NCI-H128 (cell line): ENCODE measurements around the gene CEACAM5.

Experiments
- DNase-seq: peaks from one replicate; lab custom pipeline; 2025; ENCODE audit not compliant: unreplicated experiment; lab: John Stamatoyannopoulos, UW

CEACAM5 gene

DNA sequence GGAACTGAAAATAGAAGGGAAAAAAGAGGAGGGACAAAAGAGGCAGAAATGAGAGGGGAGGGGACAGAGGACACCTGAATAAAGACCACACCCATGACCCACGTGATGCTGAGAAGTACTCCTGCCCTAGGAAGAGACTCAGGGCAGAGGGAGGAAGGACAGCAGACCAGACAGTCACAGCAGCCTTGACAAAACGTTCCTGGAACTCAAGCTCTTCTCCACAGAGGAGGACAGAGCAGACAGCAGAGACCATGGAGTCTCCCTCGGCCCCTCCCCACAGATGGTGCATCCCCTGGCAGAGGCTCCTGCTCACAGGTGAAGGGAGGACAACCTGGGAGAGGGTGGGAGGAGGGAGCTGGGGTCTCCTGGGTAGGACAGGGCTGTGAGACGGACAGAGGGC is at the start of gene CEACAM5:
CEACAM5 (plus strand) TSS at position 146 of the 400 bp plus-strand sequence; CDS start at position 252, 106 bp downstream.
- no peak for DNase-seq

- DNase-seq: no peak
Observed at GRCh38 chr19:41666075-41666474, 42.4 kb upstream of the CEACAM5 start.

GRCh38 chr19:41668315-41668714 is 40.1 kb upstream of the CEACAM5 start:
- no peak for DNase-seq

DNA sequence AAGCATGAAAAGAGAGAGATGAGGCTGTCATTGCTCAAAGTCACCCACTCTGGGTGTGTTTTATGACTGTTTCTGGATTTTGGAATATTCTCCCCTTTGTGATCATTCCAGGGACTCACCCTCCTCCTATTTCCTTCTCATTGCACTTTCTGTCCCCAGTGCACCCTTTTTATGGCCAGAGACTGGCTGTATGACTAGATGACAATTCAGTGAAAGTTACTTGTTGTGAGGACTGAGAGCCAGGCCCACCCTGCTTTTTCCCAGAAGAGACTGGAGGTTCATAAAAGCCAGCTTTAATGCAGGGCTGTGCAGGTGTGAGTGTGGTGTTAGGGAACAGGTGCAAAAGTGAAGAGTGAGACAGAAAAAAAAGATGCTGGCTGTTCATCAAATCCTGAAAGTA is 37.7 kb upstream of the CEACAM5 start:
- DNase-seq: no peak

GRCh38 chr19:41671486-41671885 is 36.9 kb upstream of the CEACAM5 start:
- DNase-seq: no peak

GRCh38 chr19:41682437-41682836 is 26.0 kb upstream of the CEACAM5 start:
- DNase-seq: no peak

DNA sequence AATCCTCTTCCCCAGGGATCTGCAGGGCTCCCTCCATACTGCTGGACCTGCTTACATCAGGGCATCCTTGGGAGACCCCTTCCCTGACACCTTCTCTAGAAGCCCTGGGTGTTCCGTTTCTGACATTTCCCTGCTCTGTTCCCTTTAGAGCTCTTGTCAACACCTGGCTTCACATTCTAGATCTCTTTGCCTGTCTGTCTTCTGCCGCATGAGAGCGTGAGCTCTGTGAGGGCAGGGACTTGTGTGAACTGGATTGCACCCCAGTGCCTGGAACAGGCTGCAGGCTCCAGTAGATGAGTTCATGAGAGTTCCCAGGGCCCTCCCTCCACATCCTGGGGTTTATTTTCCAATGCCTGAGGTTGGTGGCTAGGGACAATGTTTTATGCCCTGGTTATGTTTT is 21.0 kb upstream of the CEACAM5 start:
- no peak for DNase-seq

GRCh38 chr19:41688098-41688497 is 20.3 kb upstream of the CEACAM5 start, which contains the start of gene CEACAM7:
Gene CEACAM7 (minus strand): TSS chr19:41688270. CDS start chr19:41688165, 105 bp downstream.
- no peak for DNase-seq

GRCh38 chr19:41688687-41689086 is 19.7 kb upstream of the CEACAM5 start:
- no peak for DNase-seq

- no peak for DNase-seq
Observed at GRCh38 chr19:41689993-41690800, 18.2 kb upstream of the CEACAM5 start.

GRCh38 chr19:41690801-41691065 is 17.7 kb upstream of the CEACAM5 start:
- no peak for DNase-seq

DNA sequence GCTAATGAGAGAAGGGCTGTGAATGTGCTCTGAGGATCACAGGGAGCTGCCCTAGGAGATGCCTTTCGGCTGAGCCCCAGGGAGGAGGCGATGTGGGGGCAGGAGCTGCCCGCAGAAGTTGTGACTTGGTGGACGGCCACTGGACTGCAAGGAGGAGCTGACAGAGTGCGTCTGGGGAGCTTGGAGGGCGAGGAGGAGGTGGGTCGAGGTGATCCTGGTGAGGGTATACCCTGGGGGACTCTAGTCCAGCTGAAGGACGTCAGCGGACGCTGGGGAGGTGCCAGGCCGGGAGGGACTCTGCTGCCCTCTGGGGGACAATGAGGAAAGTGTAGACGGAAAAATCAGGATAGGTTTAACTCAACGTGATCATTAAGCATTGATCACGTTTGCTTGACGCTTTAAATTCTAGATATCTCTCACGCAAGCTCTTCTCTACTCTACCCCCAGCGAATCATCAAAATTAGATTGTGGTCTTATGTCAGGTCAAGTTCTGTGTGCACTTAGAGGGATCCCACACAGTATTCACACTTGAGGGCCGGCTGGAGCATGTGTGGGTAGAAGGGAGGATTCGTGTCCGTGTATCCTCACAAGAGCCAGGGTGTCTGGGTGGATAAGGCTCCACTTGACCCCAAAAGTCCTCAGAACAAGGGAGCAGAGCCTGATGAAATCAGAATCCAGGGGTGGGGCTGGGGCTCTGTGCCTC is 17.0 kb upstream of the CEACAM5 start:
- DNase-seq: no peak

GRCh38 chr19:41694196-41694595 is 14.2 kb upstream of the CEACAM5 start:
- no peak for DNase-seq

GRCh38 chr19:41694831-41695635 is 13.4 kb upstream of the CEACAM5 start:
- no peak for DNase-seq

DNA sequence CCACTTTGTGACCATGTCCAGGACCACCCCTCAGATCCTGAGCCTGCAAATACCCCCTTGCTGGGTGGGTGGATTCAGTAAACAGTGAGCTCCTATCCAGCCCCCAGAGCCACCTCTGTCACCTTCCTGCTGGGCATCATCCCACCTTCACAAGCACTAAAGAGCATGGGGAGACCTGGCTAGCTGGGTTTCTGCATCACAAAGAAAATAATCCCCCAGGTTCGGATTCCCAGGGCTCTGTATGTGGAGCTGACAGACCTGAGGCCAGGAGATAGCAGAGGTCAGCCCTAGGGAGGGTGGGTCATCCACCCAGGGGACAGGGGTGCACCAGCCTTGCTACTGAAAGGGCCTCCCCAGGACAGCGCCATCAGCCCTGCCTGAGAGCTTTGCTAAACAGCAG is 12.7 kb upstream of the CEACAM5 start:
- no peak for DNase-seq

- DNase-seq: no peak
Observed at GRCh38 chr19:41696402-41697197, 11.8 kb upstream of the CEACAM5 start.

- DNase-seq: no peak
Observed at GRCh38 chr19:41697198-41697855, 11.1 kb upstream of the CEACAM5 start.

DNA sequence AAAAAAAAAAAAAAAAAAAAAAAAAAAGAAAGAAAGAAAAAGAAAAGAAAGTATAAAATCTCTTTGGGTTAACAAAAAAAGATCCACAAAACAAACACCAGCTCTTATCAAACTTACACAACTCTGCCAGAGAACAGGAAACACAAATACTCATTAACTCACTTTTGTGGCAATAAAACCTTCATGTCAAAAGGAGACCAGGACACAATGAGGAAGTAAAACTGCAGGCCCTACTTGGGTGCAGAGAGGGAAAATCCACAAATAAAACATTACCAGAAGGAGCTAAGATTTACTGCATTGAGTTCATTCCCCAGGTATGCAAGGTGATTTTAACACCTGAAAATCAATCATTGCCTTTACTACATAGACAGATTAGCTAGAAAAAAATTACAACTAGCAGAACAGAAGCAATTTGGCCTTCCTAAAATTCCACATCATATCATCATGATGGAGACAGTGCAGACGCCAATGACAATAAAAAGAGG is 9.6 kb upstream of the CEACAM5 start:
- no peak for DNase-seq

DNA sequence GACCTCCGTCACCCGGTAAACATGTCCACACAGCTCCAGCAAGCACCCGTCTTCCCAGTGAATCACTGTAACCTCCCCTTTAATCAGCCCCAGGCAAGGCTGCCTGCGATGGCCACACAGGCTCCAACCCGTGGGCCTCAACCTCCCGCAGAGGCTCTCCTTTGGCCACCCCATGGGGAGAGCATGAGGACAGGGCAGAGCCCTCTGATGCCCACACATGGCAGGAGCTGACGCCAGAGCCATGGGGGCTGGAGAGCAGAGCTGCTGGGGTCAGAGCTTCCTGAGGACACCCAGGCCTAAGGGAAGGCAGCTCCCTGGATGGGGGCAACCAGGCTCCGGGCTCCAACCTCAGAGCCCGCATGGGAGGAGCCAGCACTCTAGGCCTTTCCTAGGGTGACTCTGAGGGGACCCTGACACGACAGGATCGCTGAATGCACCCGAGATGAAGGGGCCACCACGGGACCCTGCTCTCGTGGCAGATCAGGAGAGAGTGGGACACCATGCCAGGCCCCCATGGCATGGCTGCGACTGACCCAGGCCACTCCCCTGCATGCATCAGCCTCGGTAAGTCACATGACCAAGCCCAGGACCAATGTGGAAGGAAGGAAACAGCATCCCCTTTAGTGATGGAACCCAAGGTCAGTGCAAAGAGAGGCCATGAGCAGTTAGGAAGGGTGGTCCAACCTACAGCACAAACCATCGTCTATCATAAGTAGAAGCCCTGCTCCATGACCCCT is 9.0 kb upstream of the CEACAM5 start:
- no peak for DNase-seq

- DNase-seq: no peak
Observed at GRCh38 chr19:41699968-41700323, 8.5 kb upstream of the CEACAM5 start.
